HEK293 (cell line): ENCODE measurements around the gene SLC39A12.

ENCODE experiments used
- CTCF ChIA-PET: fragments of 350-600 bp; formaldehyde crosslinking; extraction: SDS; loops from one replicate; lab custom pipeline; 2021; ENCODE audit warnings: antibody characterized with exemption; lab: Yijun Ruan, JAX
- POLR2A ChIA-PET: fragments of 300-600 bp; formaldehyde crosslinking; extraction: SDS; loops from one replicate; lab custom pipeline; 2020; ENCODE audit warnings: antibody characterized with exemption, inconsistent platforms; lab: Yijun Ruan, JAX
- H3K27ac ChIP-seq: fragments of 200-500 bp; sonication (Bioruptor generic); 2 replicates; pipeline ENCODE4 v1.5.1; 2014; ENCODE audit warnings: low read depth, low read length, control low read depth, inconsistent platforms; ENCODE audit errors: extremely low read depth
- H3K36me3 ChIP-seq, 2 experiments: fragments of 200-500 bp in 1 of 2; sonication (Bioruptor generic) in 1 of 2; 1 replicate in 1 of 2; 2 replicates in 1 of 2; pipeline ENCODE4 v1.5.1; 2014 to 2017; ENCODE audit warnings: inconsistent platforms in 2 of 2, low read length in 2 of 2; ENCODE audit not compliant: control insufficient read depth in 2 of 2, insufficient read depth in 1 of 2
- H3K4me1 ChIP-seq: fragments of 200-500 bp; sonication (Bioruptor generic); 2 replicates; pipeline ENCODE4 v1.5.1; 2014; ENCODE audit warnings: mild to moderate bottlenecking, low read length, inconsistent platforms; ENCODE audit not compliant: control insufficient read depth, insufficient read depth
- H3K4me3 ChIP-seq: 2 replicates; pipeline ENCODE4 v1.5.1; 2011; ENCODE audit warnings: low read depth, mild to moderate bottlenecking, control low read depth, low read length, moderate library complexity
- H3K9me3 ChIP-seq: fragments of 200-500 bp; sonication (Bioruptor generic); 2 replicates; pipeline ENCODE4 v1.5.1; 2014; ENCODE audit warnings: low read depth, low read length, inconsistent platforms; ENCODE audit not compliant: control insufficient read depth, insufficient read depth
- GFI1B ChIP-seq: fragments of 450-650 bp; formaldehyde crosslinking; IDR thresholded peaks from 2 replicates; pipeline ENCODE4 v1.5.1; 2016; ENCODE audit warnings: missing biosample characterization, missing genetic modification characterization
- HOXC10 ChIP-seq: sonication (generic); formaldehyde crosslinking; IDR thresholded peaks from 2 replicates; pipeline ENCODE4 v1.8.1; 2023; ENCODE audit warnings: mild to moderate bottlenecking, missing genetic modification reagents
- PATZ1 ChIP-seq: fragments of 450-650 bp; formaldehyde crosslinking; IDR thresholded peaks from 2 replicates; pipeline ENCODE4 v1.5.1; 2016; ENCODE audit warnings: missing biosample characterization, missing genetic modification characterization
- PRDM10 ChIP-seq: fragments of 450-650 bp; formaldehyde crosslinking; IDR thresholded peaks from 2 replicates; pipeline ENCODE4 v1.5.1; 2016; ENCODE audit warnings: missing biosample characterization, missing genetic modification characterization
- REST ChIP-seq: fragments of 450-650 bp; formaldehyde crosslinking; IDR thresholded peaks from 2 replicates; pipeline ENCODE4 v1.5.1; 2016; ENCODE audit warnings: missing biosample characterization, missing genetic modification characterization
- SETDB1 ChIP-seq: IDR thresholded peaks from one replicate; pipeline ENCODE4 v1.6.1; 2017; ENCODE audit warnings: mild to moderate bottlenecking, low read length, moderate library complexity, mixed read lengths; ENCODE audit not compliant: insufficient read length
- ZFP3 ChIP-seq: fragments of 450-650 bp; formaldehyde crosslinking; IDR thresholded peaks from 2 replicates; pipeline ENCODE4 v1.5.1; 2016; ENCODE audit warnings: low read depth, missing biosample characterization, missing genetic modification characterization
- ZNF10 ChIP-seq: fragments of 450-650 bp; formaldehyde crosslinking; IDR thresholded peaks from 2 replicates; pipeline ENCODE4 v1.5.1; 2017; ENCODE audit warnings: missing biosample characterization, missing genetic modification characterization
- ZNF16 ChIP-seq: fragments of 450-650 bp; formaldehyde crosslinking; IDR thresholded peaks from 2 replicates; pipeline ENCODE4 v1.5.1; 2016; ENCODE audit warnings: low read depth, missing biosample characterization, missing genetic modification characterization
- ZNF174 ChIP-seq: fragments of 450-650 bp; formaldehyde crosslinking; IDR thresholded peaks from 2 replicates; pipeline ENCODE4 v1.5.0; 2017; ENCODE audit warnings: missing biosample characterization, mild to moderate bottlenecking, missing genetic modification characterization
- ZNF211 ChIP-seq: fragments of 450-650 bp; formaldehyde crosslinking; IDR thresholded peaks from 2 replicates; pipeline ENCODE4 v1.5.1; 2016; ENCODE audit warnings: low read depth, missing biosample characterization, missing genetic modification characterization
- ZNF274 ChIP-seq, 2 experiments: fragments of 200-500 bp in 1 of 2; fragments of 450-650 bp in 1 of 2; sonication (Bioruptor generic) in 1 of 2; formaldehyde crosslinking in 1 of 2; IDR thresholded peaks; 2 replicates each; pipeline versions ENCODE4 v1.5.1 to v1.6.1; 2014 to 2016; ENCODE audit warnings: borderline replicate concordance in 1 of 2, inconsistent platforms in 1 of 2, low read length in 1 of 2, missing biosample characterization in 1 of 2, missing genetic modification characterization in 1 of 2
- ZNF292 ChIP-seq: fragments of 450-650 bp; formaldehyde crosslinking; IDR thresholded peaks from 2 replicates; pipeline ENCODE4 v1.5.1; 2016; ENCODE audit warnings: low read depth, missing biosample characterization, missing genetic modification characterization, borderline replicate concordance
- ZNF341 ChIP-seq: fragments of 450-650 bp; formaldehyde crosslinking; IDR thresholded peaks from 2 replicates; pipeline ENCODE4; 2016; ENCODE audit warnings: low read depth, missing biosample characterization, missing genetic modification characterization
- ZNF350 ChIP-seq: fragments of 450-650 bp; formaldehyde crosslinking; IDR thresholded peaks from 2 replicates; pipeline ENCODE4 v1.5.0; 2017; ENCODE audit warnings: missing biosample characterization, mild to moderate bottlenecking, missing genetic modification characterization
- ZNF521 ChIP-seq: fragments of 450-650 bp; formaldehyde crosslinking; IDR thresholded peaks from 2 replicates; pipeline ENCODE4 v1.5.1; 2017; ENCODE audit warnings: missing biosample characterization, mild to moderate bottlenecking, missing genetic modification characterization
- ZNF530 ChIP-seq: fragments of 450-650 bp; formaldehyde crosslinking; IDR thresholded peaks from 2 replicates; pipeline ENCODE4 v1.5.1; 2016; ENCODE audit warnings: low read depth, missing biosample characterization, missing genetic modification characterization
- ZNF548 ChIP-seq: fragments of 450-650 bp; formaldehyde crosslinking; IDR thresholded peaks from 2 replicates; pipeline ENCODE4 v1.5.1; 2016; ENCODE audit warnings: missing biosample characterization, missing genetic modification characterization
- ZNF645 ChIP-seq: fragments of 450-650 bp; formaldehyde crosslinking; IDR thresholded peaks from 2 replicates; pipeline ENCODE4; 2016; ENCODE audit warnings: missing biosample characterization, missing genetic modification characterization
- ZNF785 ChIP-seq: fragments of 450-650 bp; formaldehyde crosslinking; IDR thresholded peaks from 2 replicates; pipeline ENCODE4 v1.5.1; 2016; ENCODE audit warnings: missing biosample characterization, missing genetic modification characterization
- ZNF792 ChIP-seq: fragments of 450-650 bp; formaldehyde crosslinking; IDR thresholded peaks from 2 replicates; pipeline ENCODE4 v1.5.1; 2016; ENCODE audit warnings: missing biosample characterization, missing genetic modification characterization
- TF ChIP-seq, protein P1 (sequence below): fragments of 450-650 bp; formaldehyde crosslinking; optimal IDR thresholded peaks from 2 replicates; pipeline ENCODE3; 2016; ENCODE audit warnings: missing biosample characterization, mild to moderate bottlenecking, missing genetic modification characterization

SLC39A12 gene

GRCh38 chr10:17959870-17960269 lies 8.2 kb downstream of the SLC39A12 start:
- Histone ChIP-seq H3K4me3 (no peak overlapping the region), H3K27ac (no peak overlapping the region), H3K4me1 (no peaks in the 10 kb centered on the region), H3K9me3 (0 out of 2 replicates have a peak, but pooled peaks cover 3% of the 10 kb centered on the region), H3K36me3 (no peaks in the 10 kb centered on the region)
- ChIA-PET CTCF (no interaction called here), POLR2A (no interaction called here)
- TF ChIP-seq ZNF350 (tag by site-specific recombination), result no peak
- no peak for TF ChIP-seq ZNF10 (tag by site-specific recombination)
- peak; percentile 69 for TF ChIP-seq SETDB1
- TF ChIP-seq ZNF785 (tag by site-specific recombination), result no peak
- no peak for TF ChIP-seq ZNF292 (tag by site-specific recombination)
- TF ChIP-seq PRDM10 (tag by site-specific recombination), result no peak
- TF ChIP-seq ZNF341, result no peak
- TF ChIP-seq ZNF16 (tag by site-specific recombination), result no peak
- peak; percentile 85 for TF ChIP-seq ZNF211 (tag by site-specific recombination)

GRCh38 chr10:17961551-17962422 lies 10.1 kb downstream of the SLC39A12 start:
- ChIA-PET POLR2A (interaction anchor here (1.1 kb wide), 1 partner anchor 44 kb away, joined by 3 read pairs; no protein-coding TSS in a partner anchor), CTCF (no interaction called here)
- H3K27ac ChIP-seq, result no peak overlapping the region
- no peak overlapping the region for H3K4me3 ChIP-seq
- H3K36me3 ChIP-seq, result no peaks in the 10 kb centered on the region
- no peaks in the 10 kb centered on the region for H3K4me1 ChIP-seq
- 0 out of 2 replicates have a peak, but pooled peaks cover 3% of the 10 kb centered on the region for H3K9me3 ChIP-seq
- TF ChIP-seq PATZ1 (tag by site-specific recombination) (no peak), ZFP3 (tag by site-specific recombination) (no peak), ZNF530 (tag by site-specific recombination) (no peak), ZNF521 (tag by site-specific recombination) (no peak), ZNF274 (IDR thresholded peaks at IDR 0.05; ENCODE audit: low read length) (no peak), ZNF274 (tag by site-specific recombination; IDR thresholded peaks at IDR 0.05; ENCODE audit: borderline replicate concordance) (no peak), ZNF645 (tag by site-specific recombination) (no peak), REST (tag by site-specific recombination) (no peak), ZNF174 (tag by site-specific recombination) (no peak), ZNF548 (tag by site-specific recombination) (no peak), GFI1B (tag by site-specific recombination) (no peak), ZNF792 (tag by site-specific recombination) (no peak), HOXC10 (CRISPR knock-in tag) (no peak)
- TF ChIP-seq, protein P1, sequence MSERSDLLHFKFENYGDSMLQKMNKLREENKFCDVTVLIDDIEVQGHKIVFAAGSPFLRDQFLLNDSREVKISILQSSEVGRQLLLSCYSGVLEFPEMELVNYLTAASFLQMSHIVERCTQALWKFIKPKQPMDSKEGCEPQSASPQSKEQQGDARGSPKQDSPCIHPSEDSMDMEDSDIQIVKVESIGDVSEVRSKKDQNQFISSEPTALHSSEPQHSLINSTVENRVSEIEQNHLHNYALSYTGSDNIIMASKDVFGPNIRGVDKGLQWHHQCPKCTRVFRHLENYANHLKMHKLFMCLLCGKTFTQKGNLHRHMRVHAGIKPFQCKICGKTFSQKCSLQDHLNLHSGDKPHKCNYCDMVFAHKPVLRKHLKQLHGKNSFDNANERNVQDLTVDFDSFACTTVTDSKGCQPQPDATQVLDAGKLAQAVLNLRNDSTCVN (tag by site-specific recombination), result no peak
